ENCODE results near the gene THAP8.

The THAP8 gene

DNA sequence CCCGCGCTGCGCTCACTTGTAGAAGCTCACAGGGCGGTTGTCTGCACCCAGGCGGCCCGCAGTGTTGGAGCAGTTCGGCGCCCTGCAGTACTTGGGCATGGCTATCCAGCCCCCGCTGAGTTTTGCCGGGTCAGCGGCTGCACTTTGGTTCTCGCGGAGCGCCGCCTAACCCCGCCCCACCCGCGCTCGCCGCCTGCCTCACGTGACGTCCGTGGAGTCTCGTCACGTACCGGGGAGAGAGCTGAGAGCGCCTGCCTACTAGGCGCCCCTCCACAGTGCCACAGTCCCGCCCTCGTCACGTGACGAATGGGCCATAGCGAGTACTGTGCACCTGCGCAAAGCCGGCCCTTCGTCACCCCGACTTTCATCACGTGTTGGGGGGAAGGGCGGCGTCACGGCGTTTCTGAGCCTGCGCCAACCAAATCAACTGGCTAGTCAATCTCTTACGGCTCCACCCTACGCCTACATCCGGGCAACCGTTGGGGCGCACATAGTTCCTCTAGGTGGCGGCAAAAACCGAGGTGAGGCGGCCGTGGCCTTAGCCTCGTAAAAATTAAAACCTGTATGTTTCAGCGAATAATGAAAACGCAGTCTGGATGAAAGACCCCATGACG is at the start of gene THAP8:
Gene THAP8 (minus strand): TSS at position 167 of the 614 bp plus-strand sequence. CDS start 68 bp downstream, at position 99.
- DNase-seq (ENCODE audit: low read depth in 3 of 3) = peak; percentile 99

DNA sequence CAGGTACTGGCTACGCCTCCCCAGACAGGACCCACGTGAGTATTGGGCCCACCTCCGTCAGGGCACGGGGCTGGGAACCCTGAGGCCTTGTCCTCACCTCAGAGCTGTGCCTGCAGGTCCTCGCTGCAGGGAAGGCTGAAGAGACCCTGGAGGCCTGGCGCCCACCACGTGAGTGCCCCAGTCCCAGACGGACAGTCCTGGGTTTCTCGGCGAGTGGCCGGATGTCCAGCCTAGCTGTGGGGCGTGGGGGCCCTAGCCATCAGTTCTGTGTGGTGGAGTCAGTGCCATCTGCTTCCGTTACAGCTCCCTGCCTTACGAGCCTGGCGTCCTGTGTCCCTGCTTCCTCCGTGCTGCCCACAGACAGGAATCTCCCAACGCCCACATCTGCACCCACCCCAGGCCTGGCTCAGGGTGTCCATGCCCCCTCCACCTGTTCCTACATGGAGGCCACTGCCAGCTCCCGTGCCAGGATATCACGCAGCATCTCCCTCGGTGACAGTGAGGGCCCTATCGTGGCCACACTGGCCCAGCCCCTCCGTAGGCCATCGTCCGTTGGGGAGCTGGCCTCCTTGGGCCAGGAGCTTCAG is 49.0 kb upstream of the THAP8 start:
- DNase-seq (ENCODE audit: low read depth in 3 of 3) = no peak

GRCh38 chr19:36101550-36102327 is 47.7 kb upstream of the THAP8 start:
- no peak for DNase-seq (ENCODE audit: low read depth in 3 of 3)

- DNase-seq (ENCODE audit: low read depth in 3 of 3) = no peak
Observed at GRCh38 chr19:36100476-36100875, 46.4 kb upstream of the THAP8 start.

GRCh38 chr19:36099166-36099785 is 45.2 kb upstream of the THAP8 start:
- no peak for DNase-seq (ENCODE audit: low read depth in 3 of 3)

- DNase-seq (ENCODE audit: low read depth in 3 of 3) = no peak
Observed at GRCh38 chr19:36097036-36097435, 43.0 kb upstream of the THAP8 start.

DNA sequence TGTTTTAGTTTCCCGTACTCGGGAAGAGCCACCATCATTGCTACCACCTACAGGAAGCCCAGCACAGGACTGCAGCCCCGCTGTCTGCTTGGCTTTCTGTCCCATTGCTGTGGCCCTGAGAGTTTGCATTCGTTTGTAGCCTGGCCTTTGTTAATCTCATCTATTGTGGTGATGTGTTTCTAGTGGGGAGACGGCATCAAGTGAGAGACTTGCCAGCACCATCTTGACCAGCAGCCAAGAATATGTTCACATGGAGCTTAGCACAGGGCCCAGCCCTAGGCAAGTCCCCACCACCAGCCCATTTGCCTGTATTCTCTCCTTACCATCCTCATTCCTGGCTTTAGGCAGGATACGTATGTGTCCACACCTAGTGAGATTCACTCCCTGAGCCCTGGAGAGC is 39.6 kb upstream of the THAP8 start:
- no peak for DNase-seq (ENCODE audit: low read depth in 3 of 3)

DNA sequence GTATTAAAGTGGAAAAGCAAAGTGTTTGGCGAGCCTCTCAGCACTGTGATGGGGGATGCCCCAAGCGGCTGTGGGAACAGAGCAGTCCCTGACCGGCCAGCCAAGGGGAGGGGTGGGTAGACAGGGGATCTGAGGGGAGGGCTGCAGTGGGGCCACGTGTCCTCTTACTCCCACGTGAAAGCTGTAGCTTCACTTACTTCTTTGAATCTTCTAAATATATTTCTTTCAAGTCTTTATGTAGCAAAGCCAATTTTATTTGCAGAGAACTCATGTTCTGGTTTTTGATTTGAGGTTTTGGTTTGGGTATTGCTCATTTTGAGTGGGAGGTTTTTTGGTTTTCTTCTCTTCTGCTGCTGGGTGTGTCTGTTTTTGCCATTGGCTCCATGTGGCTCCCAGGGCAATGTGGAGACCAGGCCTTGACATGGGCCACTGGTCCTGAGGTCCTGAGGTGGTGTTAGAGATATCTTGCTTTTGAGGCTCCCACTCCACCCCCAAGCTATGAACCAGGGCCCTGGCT is 39.1 kb upstream of the THAP8 start:
- DNase-seq (ENCODE audit: low read depth in 3 of 3) = peak in 1 of 3 donors; percentile 12

GRCh38 chr19:36092566-36092965 is 38.5 kb upstream of the THAP8 start:
- DNase-seq (ENCODE audit: low read depth in 3 of 3) = no peak

GRCh38 chr19:36090910-36091695 is 37.0 kb upstream of the THAP8 start:
- no peak for DNase-seq (ENCODE audit: low read depth in 3 of 3)

GRCh38 chr19:36089847-36090246 is 35.8 kb upstream of the THAP8 start:
- DNase-seq (ENCODE audit: low read depth in 3 of 3) = no peak

DNA sequence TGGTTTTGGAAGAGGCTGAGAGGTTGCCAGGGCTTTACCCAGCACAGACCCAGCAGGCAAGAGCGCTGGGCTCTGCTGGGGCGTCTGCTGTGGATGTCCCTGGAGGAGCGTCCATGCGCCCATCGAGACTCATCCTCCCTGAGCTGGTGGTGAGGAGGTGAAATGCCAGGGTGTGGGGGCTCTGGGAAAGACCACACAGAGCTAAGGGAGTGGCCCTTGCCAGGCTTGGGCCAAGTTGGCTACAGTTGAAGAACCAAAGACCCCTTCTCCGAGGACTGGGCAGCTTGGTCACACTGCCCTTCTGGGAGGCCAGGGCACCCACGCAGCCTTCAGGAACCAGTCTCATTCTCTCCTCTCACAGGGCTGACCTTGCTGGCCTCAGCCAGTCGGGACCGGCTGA is 32.2 kb upstream of the THAP8 start:
- DNase-seq (ENCODE audit: low read depth in 3 of 3) = no peak

GRCh38 chr19:36084231-36085009 is 30.3 kb upstream of the THAP8 start:
- no peak for DNase-seq (ENCODE audit: low read depth in 3 of 3)

GRCh38 chr19:36082916-36083315 is 28.8 kb upstream of the THAP8 start:
- no peak for DNase-seq (ENCODE audit: low read depth in 3 of 3)

- DNase-seq (ENCODE audit: low read depth in 3 of 3) = no peak
Observed at GRCh38 chr19:36081894-36082293, 27.8 kb upstream of the THAP8 start.

DNA sequence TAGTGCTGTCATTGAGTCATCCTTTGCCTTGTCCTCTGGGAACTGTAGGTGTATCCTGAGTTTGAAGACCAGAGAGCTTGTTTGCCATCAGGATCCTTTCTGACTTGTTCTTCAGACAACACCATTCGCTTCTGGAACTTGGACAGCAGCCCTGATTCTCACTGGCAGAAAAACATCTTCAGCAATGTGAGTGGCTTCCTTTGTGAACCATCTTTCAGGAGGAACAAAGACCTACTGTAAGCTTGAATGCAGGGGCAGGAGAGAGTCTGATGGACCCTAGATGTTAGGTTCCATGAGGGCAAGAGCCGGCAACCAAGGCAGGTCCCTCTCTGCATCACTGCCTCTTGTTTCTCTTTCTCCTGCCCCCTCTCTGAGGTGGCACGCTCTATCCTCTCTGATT is 27.3 kb upstream of the THAP8 start:
- no peak for DNase-seq (ENCODE audit: low read depth in 3 of 3)

GRCh38 chr19:36079389-36079945 is 25.4 kb upstream of the THAP8 start:
- DNase-seq (ENCODE audit: low read depth in 3 of 3) = no peak

GRCh38 chr19:36073121-36073876 is 19.2 kb upstream of the THAP8 start:
- DNase-seq (ENCODE audit: low read depth in 3 of 3) = no peak

DNA sequence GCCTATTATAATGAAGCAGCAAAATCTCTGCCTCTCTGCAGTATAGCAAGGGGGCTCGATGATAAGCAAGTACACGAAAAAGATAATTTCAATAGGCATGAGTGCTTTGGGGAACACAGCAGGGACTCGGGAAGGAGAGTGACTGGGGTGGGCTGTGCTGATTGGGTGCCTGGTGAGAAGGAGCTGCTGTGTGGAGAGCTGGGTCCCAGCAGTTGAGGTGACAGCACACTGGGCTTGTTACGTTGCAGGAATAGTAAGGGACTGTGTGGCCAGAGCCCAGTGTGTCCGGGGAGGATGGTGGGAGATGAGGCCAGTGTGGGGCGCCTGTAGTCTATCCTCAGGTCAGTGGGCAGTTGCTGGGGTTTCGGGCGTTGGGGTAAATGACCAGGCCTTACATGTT is 18.0 kb upstream of the THAP8 start:
- DNase-seq (ENCODE audit: low read depth in 3 of 3) = no peak
